ENCODE measurements around the gene ATXN2L. TPM values are rescaled to one million over a fixed set of nuclear protein-coding genes. Genes with fewer than 3 reads are reported as not detected.

Gene ATXN2L
- total and polyA plus RNA-seq, 2 experiments from 2014 or later, result 134 to 192 TPM

- Histone ChIP-seq H2AFZ (no peak overlapping the region), H3F3A (replicated peaks; ENCODE audit: low read depth) (peaks cover 23% of the 10 kb centered on the region), H3K9me2 (ENCODE audit: insufficient read depth) (no peaks in the 10 kb centered on the region), H3K27me3 (ENCODE audit: insufficient read depth) (no peaks in the 10 kb centered on the region), H3K36me3 (ENCODE audit: insufficient read depth) (peaks cover 23% of the 10 kb centered on the region), H3K4me3 (no peak overlapping the region; the same call in 1 of the 2 replicates), H4K20me1 (replicated peaks; ENCODE audit: insufficient read depth) (peaks cover 7% of the 10 kb centered on the region), H3K4me1 (ENCODE audit: insufficient read depth) (peaks cover 9% of the 10 kb centered on the region; the same call in 1 of the 2 replicates), H3K79me2 (replicated peaks; ENCODE audit: insufficient read depth) (peaks cover 15% of the 10 kb centered on the region), H3K4me2 (no peak overlapping the region), H3K27ac (ENCODE audit: low read depth) (no peak overlapping the region)
- Mint-ChIP-seq H3K9me3 (no peaks in the 10 kb centered on the region), H3K27me3 (ENCODE audit: insufficient read depth, low read depth, poor library complexity) (peaks cover 15% of the 10 kb centered on the region), H3K4me1 (peaks cover 10% of the 10 kb centered on the region; the same call in 2 of the 3 replicates), H3K4me3 (peak overlapping the region; percentile 98), H3K36me3 (ENCODE audit: low read depth) (peaks cover 53% of the 10 kb centered on the region), H3K27ac (no peak overlapping the region)
- DNase-seq (ENCODE audit: low spot score) (no peak), ATAC-seq (no peak)
- TF ChIP-seq POLR2AphosphoS5 (IDR thresholded peaks at IDR 0.05; ENCODE audit: low read depth) (no peak), ETS1 (IDR thresholded peaks at IDR 0.05) (no peak), ZNF462 (CRISPR knock-in tag; IDR thresholded peaks at IDR 0.05) (no peak), ZNF114 (CRISPR knock-in tag; IDR thresholded peaks at IDR 0.05) (no peak), EZH2phosphoT487 (IDR thresholded peaks at IDR 0.05; ENCODE audit: unreplicated experiment) (no peak), JUNB (IDR thresholded peaks at IDR 0.05; ENCODE audit: unreplicated experiment) (no peak), NANOG (IDR thresholded peaks at IDR 0.05; ENCODE audit: borderline replicate concordance) (no peak), EZH2 (IDR thresholded peaks at IDR 0.05; ENCODE audit: low read depth, unreplicated experiment) (no peak), STAT1 (IDR thresholded peaks at IDR 0.05; ENCODE audit: unreplicated experiment) (no peak), ZNF331 (CRISPR knock-in tag; IDR thresholded peaks at IDR 0.05; ENCODE audit: low read depth) (no peak), CREB1 (CRISPR knock-in tag; IDR thresholded peaks at IDR 0.05; ENCODE audit: low read depth) (no peak)
- TF ChIP-seq, protein P1, sequence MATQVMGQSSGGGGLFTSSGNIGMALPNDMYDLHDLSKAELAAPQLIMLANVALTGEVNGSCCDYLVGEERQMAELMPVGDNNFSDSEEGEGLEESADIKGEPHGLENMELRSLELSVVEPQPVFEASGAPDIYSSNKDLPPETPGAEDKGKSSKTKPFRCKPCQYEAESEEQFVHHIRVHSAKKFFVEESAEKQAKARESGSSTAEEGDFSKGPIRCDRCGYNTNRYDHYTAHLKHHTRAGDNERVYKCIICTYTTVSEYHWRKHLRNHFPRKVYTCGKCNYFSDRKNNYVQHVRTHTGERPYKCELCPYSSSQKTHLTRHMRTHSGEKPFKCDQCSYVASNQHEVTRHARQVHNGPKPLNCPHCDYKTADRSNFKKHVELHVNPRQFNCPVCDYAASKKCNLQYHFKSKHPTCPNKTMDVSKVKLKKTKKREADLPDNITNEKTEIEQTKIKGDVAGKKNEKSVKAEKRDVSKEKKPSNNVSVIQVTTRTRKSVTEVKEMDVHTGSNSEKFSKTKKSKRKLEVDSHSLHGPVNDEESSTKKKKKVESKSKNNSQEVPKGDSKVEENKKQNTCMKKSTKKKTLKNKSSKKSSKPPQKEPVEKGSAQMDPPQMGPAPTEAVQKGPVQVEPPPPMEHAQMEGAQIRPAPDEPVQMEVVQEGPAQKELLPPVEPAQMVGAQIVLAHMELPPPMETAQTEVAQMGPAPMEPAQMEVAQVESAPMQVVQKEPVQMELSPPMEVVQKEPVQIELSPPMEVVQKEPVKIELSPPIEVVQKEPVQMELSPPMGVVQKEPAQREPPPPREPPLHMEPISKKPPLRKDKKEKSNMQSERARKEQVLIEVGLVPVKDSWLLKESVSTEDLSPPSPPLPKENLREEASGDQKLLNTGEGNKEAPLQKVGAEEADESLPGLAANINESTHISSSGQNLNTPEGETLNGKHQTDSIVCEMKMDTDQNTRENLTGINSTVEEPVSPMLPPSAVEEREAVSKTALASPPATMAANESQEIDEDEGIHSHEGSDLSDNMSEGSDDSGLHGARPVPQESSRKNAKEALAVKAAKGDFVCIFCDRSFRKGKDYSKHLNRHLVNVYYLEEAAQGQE (IDR thresholded peaks at IDR 0.05; ENCODE audit: unreplicated experiment), result no peak
- TF ChIP-seq, protein P2, sequence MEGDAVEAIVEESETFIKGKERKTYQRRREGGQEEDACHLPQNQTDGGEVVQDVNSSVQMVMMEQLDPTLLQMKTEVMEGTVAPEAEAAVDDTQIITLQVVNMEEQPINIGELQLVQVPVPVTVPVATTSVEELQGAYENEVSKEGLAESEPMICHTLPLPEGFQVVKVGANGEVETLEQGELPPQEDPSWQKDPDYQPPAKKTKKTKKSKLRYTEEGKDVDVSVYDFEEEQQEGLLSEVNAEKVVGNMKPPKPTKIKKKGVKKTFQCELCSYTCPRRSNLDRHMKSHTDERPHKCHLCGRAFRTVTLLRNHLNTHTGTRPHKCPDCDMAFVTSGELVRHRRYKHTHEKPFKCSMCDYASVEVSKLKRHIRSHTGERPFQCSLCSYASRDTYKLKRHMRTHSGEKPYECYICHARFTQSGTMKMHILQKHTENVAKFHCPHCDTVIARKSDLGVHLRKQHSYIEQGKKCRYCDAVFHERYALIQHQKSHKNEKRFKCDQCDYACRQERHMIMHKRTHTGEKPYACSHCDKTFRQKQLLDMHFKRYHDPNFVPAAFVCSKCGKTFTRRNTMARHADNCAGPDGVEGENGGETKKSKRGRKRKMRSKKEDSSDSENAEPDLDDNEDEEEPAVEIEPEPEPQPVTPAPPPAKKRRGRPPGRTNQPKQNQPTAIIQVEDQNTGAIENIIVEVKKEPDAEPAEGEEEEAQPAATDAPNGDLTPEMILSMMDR (conservative IDR thresholded peaks at IDR 0.05; ENCODE audit: low read depth in 2 of 2), result no peak
Measured at GRCh38 chr16:28844226-28844885, 21.6 kb downstream of the ATXN2L start.

All from GM23338 (cell line).